CD4-positive, alpha-beta memory T cell (primary cell): ENCODE measurements around the gene BEAN1. TPM values are rescaled to one million over a fixed set of nuclear protein-coding genes. Genes with fewer than 3 reads are reported as not detected.

ENCODE experiments used
- CTCF ChIA-PET: fragments of 350-600 bp; sonication (Branson Sonifier 250); formaldehyde crosslinking; loops from one replicate; lab custom pipeline; 2021; ENCODE audit warnings: inconsistent platforms; ENCODE audit not compliant: partially characterized antibody; lab: Charles Lee
- POLR2A ChIA-PET: fragments of 350-600 bp; sonication (Branson Sonifier 250); formaldehyde crosslinking; loops from one replicate; lab custom pipeline; 2021; ENCODE audit not compliant: partially characterized antibody; lab: Charles Lee
- DNase-seq, 5 donors: peaks; one replicate each; pipeline versions ENCODE4 v3.0.0 to v3.0.0-alpha.2; 2020 to 2022; ENCODE audit warnings: mixed read lengths in 1 of 5
- H3K27ac ChIP-seq: one replicate; pipeline ENCODE4 v1.7.0; 2013; ENCODE audit warnings: low read depth, low read length
- H3K27me3 ChIP-seq: 2 replicates; pipeline ENCODE4 v1.7.0; 2013; ENCODE audit warnings: mild to moderate bottlenecking, low read length, moderate library complexity; ENCODE audit not compliant: insufficient read depth
- H3K36me3 ChIP-seq: 2 replicates; pipeline ENCODE4 v1.7.0; 2013; ENCODE audit warnings: mild to moderate bottlenecking, low read length, moderate library complexity; ENCODE audit not compliant: insufficient read depth
- H3K4me1 ChIP-seq: 2 replicates; pipeline ENCODE4 v1.7.0; 2013; ENCODE audit warnings: mild to moderate bottlenecking, low read length, moderate library complexity; ENCODE audit not compliant: insufficient read depth
- H3K4me3 ChIP-seq, 2 donors: one replicate each; pipeline ENCODE4 v1.7.0; 2013; ENCODE audit warnings: low read length in 2 of 2, mild to moderate bottlenecking in 1 of 2
- H3K9me3 ChIP-seq, 2 donors: one replicate each; pipeline ENCODE4 v1.7.0; 2013; ENCODE audit warnings: low read length in 2 of 2, control low read depth in 1 of 2; ENCODE audit not compliant: control insufficient read depth in 1 of 2
- H3K27ac Mint-ChIP-seq, 7 donors: one replicate each; pipeline ENCODE4 v1.8.0; 2020 to 2021; ENCODE audit warnings: mixed read lengths in 7 of 7, mild to moderate bottlenecking in 6 of 7, inconsistent platforms in 3 of 7, moderate library complexity in 3 of 7
- H3K27me3 Mint-ChIP-seq, 2 donors: one replicate each; pipeline ENCODE4 v1.8.0; 2020 to 2021; ENCODE audit warnings: mixed read lengths in 2 of 2
- H3K36me3 Mint-ChIP-seq, 2 donors: one replicate each; pipeline ENCODE4 v1.8.0; 2020 to 2021; ENCODE audit warnings: mixed read lengths in 2 of 2, inconsistent platforms in 1 of 2, mild to moderate bottlenecking in 1 of 2
- H3K4me1 Mint-ChIP-seq, 4 donors: one replicate each; pipeline ENCODE4 v1.8.0; 2020 to 2021; ENCODE audit warnings: mixed read lengths in 4 of 4, mild to moderate bottlenecking in 1 of 4
- H3K4me3 Mint-ChIP-seq, 8 donors: one replicate each; pipeline ENCODE4 v1.8.0; 2020 to 2021; ENCODE audit warnings: mixed read lengths in 8 of 8, mild to moderate bottlenecking in 7 of 8, moderate library complexity in 6 of 8, inconsistent platforms in 3 of 8
- H3K9me3 Mint-ChIP-seq, 8 donors: one replicate each; pipeline ENCODE4 v1.8.0; 2020 to 2021; ENCODE audit warnings: mixed read lengths in 8 of 8, mild to moderate bottlenecking in 5 of 8, inconsistent platforms in 3 of 8, moderate library complexity in 1 of 8
- intact Hi-C: fragments of 100-400 bp; cut with micrococcal nuclease; formaldehyde crosslinking; loops from one replicate; pipeline ENCODE4 v1.15.1; 2023
- polyA plus RNA-seq, 2 donors: library from polyadenylated mRNA; unstranded; fragments of 300-500 nt; fragmentation: Illumina TruSeq; gene quantifications; one replicate each; pipeline ENCODE4 v1.2.3, GENCODE V29; 2021
- total RNA-seq, 2 experiments: library from RNA; stranded (reverse); gene quantifications; one replicate each; pipeline ENCODE4 v1.2.3, GENCODE V29; 2021

The BEAN1 gene
- total and polyA plus RNA-seq, 4 experiments from 2014 or later, result 0.23 TPM; not detected in 3

DNA sequence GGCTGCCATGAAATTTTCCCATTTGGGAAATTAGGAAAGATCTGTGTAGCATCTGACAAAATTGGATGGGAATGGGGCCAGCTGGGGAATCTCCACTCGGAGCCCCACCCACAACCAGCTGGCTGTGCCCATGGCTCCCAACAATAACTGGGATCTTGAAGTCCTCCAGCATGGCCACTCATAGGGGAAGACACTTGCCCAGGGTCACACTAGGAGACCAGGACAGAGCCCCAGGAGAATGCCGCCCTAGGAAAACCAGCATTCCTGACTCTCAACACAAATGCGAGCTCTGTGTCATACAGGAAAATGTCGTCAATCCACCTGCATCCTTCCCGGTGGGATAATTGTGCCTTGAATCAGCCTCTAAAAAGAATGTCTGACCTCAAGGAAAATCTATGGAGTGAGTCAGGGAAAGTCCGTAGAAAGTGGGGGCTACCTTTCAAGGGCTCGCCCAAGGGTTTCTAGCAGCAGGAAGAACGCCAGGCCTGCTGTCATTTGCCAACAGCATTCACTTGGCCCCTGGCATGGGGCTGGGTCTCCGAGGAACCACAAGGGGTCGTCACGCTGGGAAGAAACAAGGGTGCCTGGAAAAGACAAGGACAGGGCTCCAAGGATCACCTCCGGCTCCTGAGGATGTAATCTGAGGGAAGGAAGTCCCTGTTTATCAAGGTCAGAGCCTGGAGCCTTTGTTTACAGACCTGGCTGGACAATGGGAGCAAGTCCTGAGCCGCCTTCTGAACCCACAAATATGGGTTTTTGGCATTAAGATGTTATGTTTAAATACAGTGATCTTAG, 44.7 kb upstream of the BEAN1 start:
- Mint-ChIP-seq H3K4me3 (no peak overlapping the region), H3K36me3 (no peaks in the 10 kb centered on the region), H3K4me1 (peaks cover 0 to 2% (median 0%) of the 10 kb centered on the region in 4 donors), H3K27ac (no peak overlapping the region), H3K9me3 (peaks cover 0 to 6% (median 0%) of the 10 kb centered on the region in 8 donors), H3K27me3 (peaks cover 0 to 5% of the 10 kb centered on the region in 2 donors)
- intact Hi-C loops, result no loop called here
- H3K27ac ChIP-seq, result no peak overlapping the region
- no peaks in the 10 kb centered on the region for H3K36me3 ChIP-seq
- H3K9me3 ChIP-seq, result no peaks in the 10 kb centered on the region
- no peaks in the 10 kb centered on the region for H3K27me3 ChIP-seq
- CTCF ChIA-PET, result interaction anchor here (1.5 kb wide), 1 partner anchor 24 kb away, joined by 5 read pairs; no protein-coding TSS in a partner anchor
- no peak overlapping the region for H3K4me3 ChIP-seq
- no peaks in the 10 kb centered on the region for H3K4me1 ChIP-seq
- POLR2A ChIA-PET, result no interaction called here
- DNase-seq, result no peak

DNA sequence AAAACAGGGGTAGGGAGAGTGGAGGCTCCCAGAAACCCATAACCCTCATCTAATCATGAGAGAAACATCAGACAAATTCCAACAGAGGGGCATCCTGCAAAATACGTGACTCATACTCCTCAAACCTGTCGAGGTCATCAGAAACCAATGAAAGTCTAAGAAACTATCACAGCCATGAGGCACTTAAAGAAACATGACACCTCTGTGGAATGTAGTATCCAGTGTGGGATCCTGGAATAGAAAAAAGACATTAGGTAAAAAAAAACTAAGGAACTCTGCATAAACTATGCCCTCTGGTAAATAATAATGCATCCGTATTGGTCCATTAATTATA, 44.2 kb upstream of the BEAN1 start:
- no peaks in the 10 kb centered on the region for H3K4me1 ChIP-seq
- DNase-seq, result no peak
- H3K27me3 Mint-ChIP-seq, result peaks cover 0 to 5% of the 10 kb centered on the region in 2 donors
- H3K4me3 ChIP-seq, result no peak overlapping the region
- no peaks in the 10 kb centered on the region for H3K36me3 Mint-ChIP-seq
- intact Hi-C loops, result no loop called here
- H3K9me3 Mint-ChIP-seq, result peaks cover 0 to 6% (median 0%) of the 10 kb centered on the region in 8 donors
- H3K4me1 Mint-ChIP-seq, result peaks cover 0 to 2% (median 0%) of the 10 kb centered on the region in 4 donors
- H3K27ac ChIP-seq, result no peak overlapping the region
- no peaks in the 10 kb centered on the region for H3K9me3 ChIP-seq
- no peaks in the 10 kb centered on the region for H3K27me3 ChIP-seq
- no peaks in the 10 kb centered on the region for H3K36me3 ChIP-seq
- CTCF ChIA-PET, result no interaction called here
- no peak overlapping the region for H3K4me3 Mint-ChIP-seq
- no peak overlapping the region for H3K27ac Mint-ChIP-seq
- POLR2A ChIA-PET, result no interaction called here

DNA sequence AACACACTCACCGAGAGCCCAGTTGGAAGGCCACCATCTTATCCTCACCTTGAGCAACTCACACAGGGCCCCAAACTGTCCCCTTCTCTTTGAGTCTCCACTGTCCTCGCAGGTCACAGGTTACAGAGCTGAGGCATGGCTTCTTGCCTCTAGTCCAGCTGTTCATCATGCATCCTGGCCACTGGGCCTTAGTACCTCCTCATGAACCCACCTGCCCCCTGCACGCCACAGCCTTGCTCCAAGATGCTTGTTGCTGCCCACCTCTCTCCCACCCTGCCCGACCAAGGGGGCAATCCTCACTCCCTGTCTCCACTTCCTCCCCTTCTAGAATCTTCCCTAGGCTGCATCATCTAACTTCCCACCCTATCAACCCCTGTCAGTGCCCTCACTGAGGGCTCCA, 43.5 kb upstream of the BEAN1 start:
- Mint-ChIP-seq H3K36me3 (no peaks in the 10 kb centered on the region), H3K4me3 (no peak overlapping the region), H3K9me3 (peaks cover 0 to 6% (median 0%) of the 10 kb centered on the region in 8 donors), H3K27me3 (peaks cover 0 to 8% of the 10 kb centered on the region in 2 donors), H3K4me1 (peaks cover 0 to 2% (median 0%) of the 10 kb centered on the region in 4 donors), H3K27ac (no peak overlapping the region)
- POLR2A ChIA-PET, result no interaction called here
- Histone ChIP-seq H3K4me3 (no peak overlapping the region), H3K9me3 (no peaks in the 10 kb centered on the region), H3K27ac (no peak overlapping the region), H3K4me1 (no peaks in the 10 kb centered on the region), H3K36me3 (no peaks in the 10 kb centered on the region), H3K27me3 (no peaks in the 10 kb centered on the region)
- intact Hi-C loops, result no loop called here
- CTCF ChIA-PET, result no interaction called here
- DNase-seq, result no peak

DNA sequence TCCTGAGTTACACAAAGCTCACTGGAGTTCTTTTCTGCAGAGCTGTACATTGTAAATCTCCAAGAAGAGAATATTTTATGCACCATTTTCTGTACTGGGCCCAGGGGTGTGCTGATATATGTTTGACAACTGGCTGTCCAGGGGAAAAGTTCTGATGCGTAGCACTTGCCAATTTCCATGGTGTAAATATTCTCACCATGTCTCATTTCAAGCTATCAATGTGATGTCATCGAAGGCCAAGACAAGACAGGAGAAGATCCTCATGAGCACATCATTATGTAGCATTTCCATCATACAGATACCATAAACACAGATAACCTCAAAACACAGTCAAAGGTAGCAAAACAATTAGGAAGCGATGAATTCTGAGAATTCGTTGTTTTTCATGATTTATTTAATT, 41.7 kb upstream of the BEAN1 start:
- CTCF ChIA-PET, result interaction anchor here (1.2 kb wide), 1 partner anchor 27 kb away, joined by 4 read pairs; no protein-coding TSS in a partner anchor
- no peaks in the 10 kb centered on the region for H3K4me1 ChIP-seq
- H3K4me3 ChIP-seq, result no peak overlapping the region
- H3K27ac ChIP-seq, result no peak overlapping the region
- Mint-ChIP-seq H3K36me3 (no peaks in the 10 kb centered on the region), H3K27me3 (peaks cover 0 to 8% of the 10 kb centered on the region in 2 donors), H3K27ac (no peak overlapping the region), H3K4me1 (peaks cover 0 to 2% (median 0%) of the 10 kb centered on the region in 4 donors), H3K9me3 (peaks cover 0 to 3% (median 0%) of the 10 kb centered on the region in 8 donors), H3K4me3 (no peak overlapping the region)
- no peaks in the 10 kb centered on the region for H3K36me3 ChIP-seq
- no peak for DNase-seq
- intact Hi-C loops, result no loop called here
- no peaks in the 10 kb centered on the region for H3K27me3 ChIP-seq
- POLR2A ChIA-PET, result no interaction called here
- H3K9me3 ChIP-seq, result no peaks in the 10 kb centered on the region

DNA sequence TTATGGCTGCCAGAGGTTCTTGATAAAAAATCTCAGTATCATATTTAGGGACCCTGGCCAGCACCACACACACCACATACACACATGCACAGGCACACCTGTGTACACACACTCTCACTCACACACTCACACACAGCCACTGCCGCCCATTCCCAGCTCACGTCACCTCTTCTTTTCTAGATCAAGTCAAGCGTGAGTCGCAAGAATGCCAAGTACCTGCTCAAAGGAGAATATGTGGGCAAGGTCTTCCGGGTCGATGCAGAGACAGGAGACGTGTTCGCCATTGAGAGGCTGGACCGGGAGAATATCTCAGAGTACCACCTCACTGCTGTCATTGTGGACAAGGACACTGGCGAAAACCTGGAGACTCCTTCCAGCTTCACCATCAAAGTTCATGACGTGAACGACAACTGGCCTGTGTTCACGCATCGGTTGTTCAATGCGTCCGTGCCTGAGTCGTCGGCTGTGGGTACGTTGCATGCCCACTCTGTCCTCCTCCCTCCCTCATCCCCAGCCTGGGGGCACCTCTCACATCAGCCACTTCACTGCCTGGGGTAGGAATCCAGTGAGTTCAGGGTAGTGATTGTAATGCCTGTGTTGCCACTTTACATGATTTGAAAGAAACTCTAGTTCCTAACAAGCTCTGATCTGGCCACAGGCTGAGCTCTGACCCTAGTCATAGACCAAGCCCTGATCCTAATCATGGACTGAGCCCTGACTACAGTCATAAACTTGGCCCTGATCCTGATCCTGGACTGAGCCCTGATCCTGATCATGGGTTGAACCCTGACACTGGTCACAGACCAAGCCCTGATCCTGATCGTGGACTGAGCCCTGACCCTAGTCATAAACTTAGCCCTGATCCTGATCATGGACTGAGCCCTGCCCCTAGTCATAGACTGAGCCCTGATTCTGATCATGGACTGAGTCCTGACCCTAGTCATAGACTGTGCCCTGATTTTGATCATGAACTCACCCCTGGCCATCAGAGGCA, 40.2 kb upstream of the BEAN1 start:
- H3K4me3 Mint-ChIP-seq, result no peak overlapping the region
- H3K27ac ChIP-seq, result no peak overlapping the region
- POLR2A ChIA-PET, result no interaction called here
- H3K4me1 ChIP-seq, result no peaks in the 10 kb centered on the region
- no peaks in the 10 kb centered on the region for H3K36me3 ChIP-seq
- intact Hi-C loops, result no loop called here
- H3K4me3 ChIP-seq, result no peak overlapping the region
- peaks cover 0 to 8% of the 10 kb centered on the region in 2 donors for H3K27me3 Mint-ChIP-seq
- no peak for DNase-seq
- no peaks in the 10 kb centered on the region for H3K4me1 Mint-ChIP-seq
- H3K36me3 Mint-ChIP-seq, result no peaks in the 10 kb centered on the region
- H3K9me3 Mint-ChIP-seq, result no peaks in the 10 kb centered on the region
- H3K27me3 ChIP-seq, result no peaks in the 10 kb centered on the region
- CTCF ChIA-PET, result no interaction called here
- no peaks in the 10 kb centered on the region for H3K9me3 ChIP-seq
- peak overlapping the region in 1 of 7 donors; percentile 2 for H3K27ac Mint-ChIP-seq

DNA sequence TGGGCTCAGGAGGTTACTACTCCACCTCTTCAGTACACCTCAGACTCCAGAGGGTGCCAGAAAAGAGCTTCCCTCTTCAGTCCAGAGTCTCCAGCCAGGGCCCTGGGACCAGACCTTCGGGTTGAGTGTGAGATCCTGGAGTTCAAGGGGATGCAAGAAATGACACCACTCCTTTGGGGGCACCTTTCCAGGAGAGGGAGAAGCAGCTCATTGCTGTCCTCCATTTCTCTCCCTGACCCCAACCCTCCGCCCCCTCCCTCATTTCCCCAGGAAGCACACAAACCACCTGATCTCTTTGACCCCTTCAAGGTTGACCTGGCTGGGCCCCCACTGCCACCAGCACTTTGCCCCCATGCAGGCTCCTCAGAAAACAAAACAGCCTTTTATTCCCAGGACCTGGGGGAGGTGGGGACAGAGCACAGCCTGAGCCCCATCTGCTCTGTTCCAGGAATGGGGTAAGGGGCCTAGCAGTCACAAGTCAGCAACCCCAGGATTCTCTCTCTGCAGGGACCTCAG, 39.2 kb upstream of the BEAN1 start:
- Histone ChIP-seq H3K4me1 (no peaks in the 10 kb centered on the region), H3K36me3 (no peaks in the 10 kb centered on the region), H3K4me3 (no peak overlapping the region), H3K27me3 (no peaks in the 10 kb centered on the region), H3K9me3 (no peaks in the 10 kb centered on the region), H3K27ac (no peak overlapping the region)
- Mint-ChIP-seq H3K9me3 (no peaks in the 10 kb centered on the region), H3K4me3 (no peak overlapping the region), H3K36me3 (no peaks in the 10 kb centered on the region), H3K4me1 (no peaks in the 10 kb centered on the region), H3K27me3 (peaks cover 0 to 8% of the 10 kb centered on the region in 2 donors), H3K27ac (no peak overlapping the region)
- ChIA-PET POLR2A (no interaction called here), CTCF (interaction anchor here (1.4 kb wide), 1 partner anchor 30 kb away, joined by 3 read pairs; no protein-coding TSS in a partner anchor)
- DNase-seq, result no peak
- intact Hi-C loops, result no loop called here
